Measurements from ENCODE around the gene NAV1. TPM values are rescaled to one million over a fixed set of nuclear protein-coding genes. Genes with fewer than 3 reads are reported as not detected.

The NAV1 gene
- total RNA-seq, result 106 and 115 TPM in 2 replicates

GRCh38 chr1:201538612-201539551, at the start of gene NAV1:
Gene NAV1, plus strand, starts transcription at chr1:201539127. Its CDS starts 83,758 bp downstream, at chr1:201622885.

GRCh38 chr1:201506557-201507359, 32.2 kb upstream of the NAV1 start, which contains the start of gene CSRP1:
Gene CSRP1, minus strand, starts transcription at chr1:201507123. Its CDS starts 10,820 bp downstream, at chr1:201496303.

Other genes starting within 250 kb of the NAV1 start
- gene TNNT2, start 161.4 kb upstream of the NAV1 start, total RNA-seq, result 0.78 TPM in 1 of 2 replicates, not detected in the other
- not detected in 2 replicates for gene LAD1, start 139.8 kb upstream of the NAV1 start, total RNA-seq
- gene TNNI1, start 117.4 kb upstream of the NAV1 start, total RNA-seq, result not detected in 2 replicates
- 100 and 108 TPM in 2 replicates for gene PHLDA3, start 69.9 kb upstream of the NAV1 start, total RNA-seq
- 536 and 644 TPM in 2 replicates for gene CSRP1, start 32.0 kb upstream of the NAV1 start, total RNA-seq

Measured in cardiac ventricle fibroblast (primary cell).